Neutrophil (primary cell): ENCODE data around the gene ADAMTSL1.

Experiments used
- H3K27ac ChIP-seq: fragments of 200-600 bp; sonication (generic); 2 replicates; pipeline ENCODE4 v1.5.1; 2016; ENCODE audit warnings: mild to moderate bottlenecking, moderate library complexity
- H3K27me3 ChIP-seq: fragments of 200-600 bp; sonication (generic); 2 replicates; pipeline ENCODE4 v1.6.0; 2016; ENCODE audit warnings: mild to moderate bottlenecking
- H3K36me3 ChIP-seq: fragments of 200-600 bp; sonication (generic); 2 replicates; pipeline ENCODE4 v1.5.1; 2017
- H3K4me1 ChIP-seq, 2 experiments: fragments of 200-600 bp in 1 of 2; sonication (generic) in 1 of 2; 1 replicate in 1 of 2; 2 replicates in 1 of 2; pipeline versions ENCODE4 v1.5.1 to v1.6.1; 2013 to 2016; ENCODE audit warnings: low read depth in 1 of 2, low read length in 1 of 2, mild to moderate bottlenecking in 1 of 2, moderate library complexity in 1 of 2; ENCODE audit not compliant: control insufficient read depth in 1 of 2, insufficient read depth in 1 of 2
- H3K4me3 ChIP-seq, 2 experiments: fragments of 200-600 bp in 1 of 2; sonication (generic) in 1 of 2; 1 replicate in 1 of 2; 2 replicates in 1 of 2; pipeline ENCODE4 v1.5.1; 2013 to 2016; ENCODE audit warnings: low read depth in 1 of 2, low read length in 1 of 2, mild to moderate bottlenecking in 1 of 2, moderate library complexity in 1 of 2
- H3K9me3 ChIP-seq: fragments of 200-600 bp; sonication (generic); 2 replicates; pipeline ENCODE4 v1.5.1; 2016
- TF ChIP-seq, protein P1 (sequence below): fragments of 200-600 bp; sonication (generic); IDR thresholded peaks from 2 replicates; pipeline ENCODE4 v1.5.1; 2016; ENCODE audit warnings: antibody characterized with exemption

ADAMTSL1 gene

DNA sequence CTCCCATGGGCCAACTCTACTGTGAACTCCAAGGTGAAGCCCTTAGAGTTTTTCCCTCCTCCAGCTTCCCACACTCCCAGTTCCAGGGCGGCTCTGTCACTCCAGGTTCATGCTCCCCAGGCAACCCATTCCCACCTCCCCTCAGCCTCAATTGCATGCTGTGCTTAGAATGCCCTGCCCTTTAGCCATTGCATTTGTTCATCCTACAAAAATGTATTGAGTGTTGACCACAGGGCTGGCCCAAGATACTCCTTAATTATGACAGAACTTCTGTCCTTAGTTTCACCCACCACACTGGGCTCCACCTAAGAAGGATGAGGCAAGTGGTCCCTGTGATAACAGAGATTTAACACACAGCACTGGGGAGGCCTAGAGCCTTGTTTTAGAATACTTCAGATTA, 236.1 kb downstream of the ADAMTSL1 start:
- Histone ChIP-seq H3K27ac (no peak overlapping the region), H3K4me1 (no peaks in the 10 kb centered on the region), H3K9me3 (no peaks in the 10 kb centered on the region), H3K27me3 (no peaks in the 10 kb centered on the region), H3K4me3 (no peak overlapping the region), H3K36me3 (no peaks in the 10 kb centered on the region)
- TF ChIP-seq, protein P1, sequence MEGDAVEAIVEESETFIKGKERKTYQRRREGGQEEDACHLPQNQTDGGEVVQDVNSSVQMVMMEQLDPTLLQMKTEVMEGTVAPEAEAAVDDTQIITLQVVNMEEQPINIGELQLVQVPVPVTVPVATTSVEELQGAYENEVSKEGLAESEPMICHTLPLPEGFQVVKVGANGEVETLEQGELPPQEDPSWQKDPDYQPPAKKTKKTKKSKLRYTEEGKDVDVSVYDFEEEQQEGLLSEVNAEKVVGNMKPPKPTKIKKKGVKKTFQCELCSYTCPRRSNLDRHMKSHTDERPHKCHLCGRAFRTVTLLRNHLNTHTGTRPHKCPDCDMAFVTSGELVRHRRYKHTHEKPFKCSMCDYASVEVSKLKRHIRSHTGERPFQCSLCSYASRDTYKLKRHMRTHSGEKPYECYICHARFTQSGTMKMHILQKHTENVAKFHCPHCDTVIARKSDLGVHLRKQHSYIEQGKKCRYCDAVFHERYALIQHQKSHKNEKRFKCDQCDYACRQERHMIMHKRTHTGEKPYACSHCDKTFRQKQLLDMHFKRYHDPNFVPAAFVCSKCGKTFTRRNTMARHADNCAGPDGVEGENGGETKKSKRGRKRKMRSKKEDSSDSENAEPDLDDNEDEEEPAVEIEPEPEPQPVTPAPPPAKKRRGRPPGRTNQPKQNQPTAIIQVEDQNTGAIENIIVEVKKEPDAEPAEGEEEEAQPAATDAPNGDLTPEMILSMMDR: no peak

DNA sequence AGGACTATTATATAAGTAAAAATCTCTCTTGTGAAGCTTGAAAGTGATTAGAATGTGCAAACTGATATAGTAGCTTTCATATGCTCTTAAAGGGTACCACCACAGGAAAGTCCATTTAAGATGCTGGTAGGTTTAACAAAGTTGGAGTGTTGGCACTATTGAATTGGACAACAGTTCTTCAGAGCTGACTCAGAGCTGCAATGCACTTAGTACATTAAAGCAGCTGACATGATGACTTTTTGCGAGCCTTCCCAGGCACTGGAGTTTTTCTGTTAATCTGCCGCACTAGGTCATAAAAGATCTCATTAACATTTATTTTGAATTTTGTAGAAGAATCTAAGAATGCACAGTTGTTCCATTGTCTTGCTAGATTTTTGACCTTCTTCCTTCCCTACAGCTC, 243.8 kb downstream of the ADAMTSL1 start:
- TF ChIP-seq, protein P1: no peak
- no peaks in the 10 kb centered on the region for H3K4me1 ChIP-seq
- H3K9me3 ChIP-seq: no peaks in the 10 kb centered on the region
- H3K27me3 ChIP-seq: no peaks in the 10 kb centered on the region
- H3K27ac ChIP-seq: no peak overlapping the region
- no peaks in the 10 kb centered on the region for H3K36me3 ChIP-seq
- H3K4me3 ChIP-seq: no peak overlapping the region

DNA sequence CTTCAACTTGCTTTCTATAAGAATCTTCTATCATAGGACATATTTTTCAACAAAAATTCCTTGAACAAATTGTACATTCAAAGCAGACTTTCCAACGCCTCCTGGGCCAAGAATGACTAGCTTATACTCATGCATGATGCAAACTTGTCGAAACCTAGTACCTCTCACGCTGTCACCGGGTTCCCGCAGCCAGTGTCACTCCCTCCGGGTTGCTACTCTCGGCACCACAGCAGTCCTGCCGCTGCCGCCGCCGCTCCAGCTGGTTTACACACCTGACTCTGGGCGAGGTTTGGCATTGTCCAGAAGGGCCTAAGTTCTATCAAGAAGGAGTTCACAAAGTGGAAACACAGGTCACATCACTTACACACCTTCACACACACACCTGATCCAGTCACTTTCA, 244.4 kb downstream of the ADAMTSL1 start:
- Histone ChIP-seq H3K36me3 (no peaks in the 10 kb centered on the region), H3K27ac (no peak overlapping the region)

DNA sequence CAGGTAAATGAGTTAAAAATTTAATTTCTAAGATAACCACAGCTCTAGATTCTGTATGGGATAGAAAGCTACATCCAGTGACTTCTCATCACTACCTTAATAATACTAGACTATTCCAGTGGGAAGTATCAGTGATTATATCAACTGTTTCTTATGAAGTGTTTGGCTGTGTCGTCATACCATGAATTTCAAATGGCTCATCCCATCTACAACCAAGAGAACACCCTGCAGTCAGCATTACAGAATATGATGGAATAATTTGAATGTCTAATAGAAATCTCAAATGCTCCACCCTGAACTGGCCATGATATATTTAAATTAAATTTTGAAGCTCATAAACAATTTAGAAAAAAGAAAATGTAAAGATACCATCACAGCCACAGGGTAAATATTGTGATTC, 245.0 kb downstream of the ADAMTSL1 start:
- TF ChIP-seq, protein P1: no peak
- no peaks in the 10 kb centered on the region for H3K9me3 ChIP-seq
- no peak overlapping the region for H3K27ac ChIP-seq
- no peaks in the 10 kb centered on the region for H3K36me3 ChIP-seq
- H3K4me1 ChIP-seq: no peaks in the 10 kb centered on the region
- H3K4me3 ChIP-seq: no peak overlapping the region
- no peaks in the 10 kb centered on the region for H3K27me3 ChIP-seq

More for the DNA sequence above, 244.4 kb downstream of the ADAMTSL1 start:
- Histone ChIP-seq H3K4me1 (no peaks in the 10 kb centered on the region), H3K27me3 (no peaks in the 10 kb centered on the region), H3K4me3 (no peak overlapping the region), H3K9me3 (no peaks in the 10 kb centered on the region)
- TF ChIP-seq, protein P1: no peak

DNA sequence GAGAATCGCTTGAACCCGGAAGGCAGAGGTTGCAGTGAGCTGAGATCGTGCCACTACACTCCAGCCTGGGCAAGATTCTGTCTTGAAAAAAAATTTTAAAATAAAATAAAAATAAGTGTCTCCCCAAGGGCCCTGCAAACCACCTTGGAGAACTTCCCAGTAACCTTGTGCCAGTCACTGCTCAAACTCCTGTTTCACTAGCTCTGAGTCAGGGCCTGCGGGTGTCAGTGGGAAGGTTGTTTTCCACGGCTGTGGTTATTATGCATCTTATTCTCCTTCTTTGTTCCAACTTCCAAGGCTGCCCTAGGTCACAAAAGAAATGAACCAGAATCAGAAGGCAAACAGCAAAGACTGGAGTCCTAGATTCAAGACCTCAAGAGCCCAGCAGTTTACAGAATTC, 246.7 kb downstream of the ADAMTSL1 start:
- Histone ChIP-seq H3K27ac (no peak overlapping the region), H3K36me3 (no peaks in the 10 kb centered on the region), H3K9me3 (no peaks in the 10 kb centered on the region), H3K4me3 (no peak overlapping the region), H3K27me3 (no peaks in the 10 kb centered on the region), H3K4me1 (no peaks in the 10 kb centered on the region)
- TF ChIP-seq, protein P1: no peak
